Ishikawa (cell line): ENCODE data around the gene SERPINE2.

ENCODE experiments used
- CEBPB ChIP-seq: IDR thresholded peaks from 2 replicates; pipeline ENCODE4 v1.6.1; 2012
- CREB1 ChIP-seq: IDR thresholded peaks from 2 replicates; pipeline ENCODE4 v1.6.1; 2012; ENCODE audit warnings: low read depth
- EGR1 ChIP-seq: IDR thresholded peaks from 2 replicates; pipeline ENCODE4 v1.6.1; 2012
- EP300 ChIP-seq: IDR thresholded peaks from 2 replicates; pipeline ENCODE4 v1.6.1; 2012; ENCODE audit warnings: borderline replicate concordance
- MAX ChIP-seq: IDR thresholded peaks from 2 replicates; pipeline ENCODE4 v1.6.1; 2012
- NFIC ChIP-seq: IDR thresholded peaks from 2 replicates; pipeline ENCODE4 v1.6.1; 2012
- RAD21 ChIP-seq: IDR thresholded peaks from 2 replicates; pipeline ENCODE4 v1.6.1; 2012; ENCODE audit warnings: low read depth
- REST ChIP-seq: IDR thresholded peaks from 2 replicates; pipeline ENCODE4 v1.6.1; 2012; ENCODE audit warnings: low read depth, mild to moderate bottlenecking
- TAF1 ChIP-seq: IDR thresholded peaks from 2 replicates; pipeline ENCODE4 v1.6.1; 2012; ENCODE audit warnings: low read depth, mild to moderate bottlenecking
- TCF12 ChIP-seq: IDR thresholded peaks from 2 replicates; pipeline ENCODE4 v1.6.1; 2012; ENCODE audit warnings: low read depth
- TEAD4 ChIP-seq: IDR thresholded peaks from 2 replicates; pipeline ENCODE4 v1.6.1; 2012
- USF1 ChIP-seq: IDR thresholded peaks from 2 replicates; pipeline ENCODE4 v1.6.1; 2012
- YY1 ChIP-seq: IDR thresholded peaks from 2 replicates; pipeline ENCODE4 v1.6.1; 2012; ENCODE audit warnings: low read depth
- ZBTB7A ChIP-seq: IDR thresholded peaks from 2 replicates; pipeline ENCODE4 v1.6.1; 2012; ENCODE audit warnings: low read depth

GRCh38 chr2:224039770-224040440, 819 bp upstream of the SERPINE2 start:
- TF ChIP-seq USF1: no peak
- no peak for TF ChIP-seq CREB1
- no peak for TF ChIP-seq MAX
- TF ChIP-seq EGR1: no peak
- TF ChIP-seq YY1: no peak
- TF ChIP-seq NFIC: no peak
- no peak for TF ChIP-seq TAF1
- TF ChIP-seq RAD21: no peak
- no peak for TF ChIP-seq REST
- no peak for TF ChIP-seq CEBPB
- no peak for TF ChIP-seq TEAD4
- TF ChIP-seq EP300: no peak
- no peak for TF ChIP-seq TCF12
- no peak for TF ChIP-seq ZBTB7A
